Activated CD8-positive, alpha-beta memory T cell treated with anti-CD3 and anti-CD28 coated beads for 36 hours (primary cell): Measurements from ENCODE around the gene OSBPL3. TPM values are rescaled to one million over a fixed set of nuclear protein-coding genes. Genes with fewer than 3 reads are reported as not detected.

Experiments used
- CTCF ChIA-PET: fragments of 350-600 bp; sonication (Branson Sonifier 250); formaldehyde crosslinking; loops from one replicate; lab custom pipeline; 2021; ENCODE audit warnings: antibody characterized with exemption; lab: Charles Lee
- POLR2A ChIA-PET: fragments of 350-600 bp; sonication (Branson Sonifier 250); formaldehyde crosslinking; loops from one replicate; lab custom pipeline; 2021; ENCODE audit warnings: antibody characterized with exemption; lab: Charles Lee
- total RNA-seq, 2 experiments: library from RNA; stranded (reverse); gene quantifications; one replicate each; pipeline ENCODE4 v1.2.3, GENCODE V29; 2021

The OSBPL3 gene
- total RNA-seq, 2 experiments from 2014 or later, result 74.0 to 74.3 TPM

GRCh38 chr7:24981171-24981951 lies 1.4 kb upstream of the OSBPL3 start:
- POLR2A ChIA-PET, result interaction anchor here (0.6 to 0.9 kb wide), 2 partner anchors 16 to 138 kb away, joined by 3 read pairs; no protein-coding TSS in a partner anchor
- CTCF ChIA-PET, result interaction anchor here (0.7 to 4.8 kb wide), 17 partner anchors 9 to 315 kb away, joined by 3 to 31 read pairs (median 5); no protein-coding TSS in a partner anchor

DNA sequence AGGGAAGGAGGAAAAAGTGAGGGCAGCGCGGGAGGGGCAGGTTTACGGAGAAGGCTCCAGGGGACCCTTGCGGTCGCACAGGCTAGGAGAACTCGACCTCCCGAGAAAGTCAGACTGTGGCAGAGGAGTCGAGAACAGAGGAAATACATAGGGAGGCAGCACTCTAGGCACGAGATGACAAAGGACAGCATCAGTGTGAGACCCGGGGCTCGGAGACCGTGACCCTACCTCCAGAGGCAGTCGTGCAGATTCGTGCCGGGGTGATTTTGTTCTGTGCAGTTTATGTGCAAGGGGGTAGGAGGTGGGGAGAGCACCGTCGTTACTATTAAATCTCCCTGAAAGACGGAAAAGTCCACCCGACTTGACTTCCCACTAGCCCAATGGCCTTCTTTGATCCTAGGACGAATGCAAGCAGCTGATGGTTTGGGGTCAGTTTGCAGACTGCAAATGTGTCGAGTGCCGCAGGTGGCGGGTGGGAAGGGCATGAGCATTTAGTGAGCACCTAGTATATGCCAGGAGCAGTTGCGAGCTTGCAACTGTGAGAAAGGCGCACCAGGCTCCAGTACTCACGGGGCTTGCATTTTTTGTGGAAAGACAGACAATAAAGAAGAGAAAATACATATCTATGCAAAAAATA lies 674 bp upstream of the OSBPL3 start:
- POLR2A ChIA-PET, result interaction anchor here (0.6 to 0.9 kb wide), 2 partner anchors 15 to 72 kb away, joined by 3 to 4 read pairs; no protein-coding TSS in a partner anchor
- CTCF ChIA-PET, result interaction anchor here (1.0 to 4.8 kb wide), 13 partner anchors 10 to 314 kb away, joined by 3 to 31 read pairs (median 8); no protein-coding TSS in a partner anchor

DNA sequence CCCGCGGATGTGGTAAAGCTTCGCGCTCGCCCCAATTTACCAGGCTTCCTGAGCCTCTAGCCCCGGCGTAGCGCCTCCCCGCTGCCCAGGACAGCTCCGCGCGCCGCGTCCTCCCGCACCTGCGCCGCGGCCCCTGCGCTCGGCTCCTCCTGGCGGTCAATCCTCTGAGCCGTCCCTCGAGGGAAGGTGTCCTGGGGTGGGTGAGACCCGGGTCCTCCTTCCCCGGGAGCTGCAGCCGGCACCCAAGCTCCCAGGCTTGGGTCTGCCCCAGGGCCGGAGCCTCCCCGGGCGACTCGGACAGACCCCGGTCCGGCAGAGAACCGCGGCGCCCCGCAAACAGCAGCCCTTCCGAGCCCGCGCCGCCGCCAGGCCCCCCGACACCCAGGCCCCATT lies 512 bp downstream of the OSBPL3 start:
- ChIA-PET CTCF (interaction anchor here (0.6 to 4.8 kb wide), 21 partner anchors 10 to 167 kb away, joined by 3 to 31 read pairs (median 4); no protein-coding TSS in a partner anchor), POLR2A (interaction anchor here (0.7 to 1.5 kb wide), 8 partner anchors 13 to 158 kb away, joined by 3 to 6 read pairs (median 4); no protein-coding TSS in a partner anchor)

GRCh38 chr7:24978843-24979469 lies 1.0 kb downstream of the OSBPL3 start:
- CTCF ChIA-PET, result interaction anchor here (0.6 to 4.8 kb wide), 21 partner anchors 10 to 167 kb away, joined by 3 to 31 read pairs (median 5); no protein-coding TSS in a partner anchor
- POLR2A ChIA-PET, result interaction anchor here (0.7 to 1.5 kb wide), 9 partner anchors 13 to 157 kb away, joined by 3 to 6 read pairs (median 3); no protein-coding TSS in a partner anchor

DNA sequence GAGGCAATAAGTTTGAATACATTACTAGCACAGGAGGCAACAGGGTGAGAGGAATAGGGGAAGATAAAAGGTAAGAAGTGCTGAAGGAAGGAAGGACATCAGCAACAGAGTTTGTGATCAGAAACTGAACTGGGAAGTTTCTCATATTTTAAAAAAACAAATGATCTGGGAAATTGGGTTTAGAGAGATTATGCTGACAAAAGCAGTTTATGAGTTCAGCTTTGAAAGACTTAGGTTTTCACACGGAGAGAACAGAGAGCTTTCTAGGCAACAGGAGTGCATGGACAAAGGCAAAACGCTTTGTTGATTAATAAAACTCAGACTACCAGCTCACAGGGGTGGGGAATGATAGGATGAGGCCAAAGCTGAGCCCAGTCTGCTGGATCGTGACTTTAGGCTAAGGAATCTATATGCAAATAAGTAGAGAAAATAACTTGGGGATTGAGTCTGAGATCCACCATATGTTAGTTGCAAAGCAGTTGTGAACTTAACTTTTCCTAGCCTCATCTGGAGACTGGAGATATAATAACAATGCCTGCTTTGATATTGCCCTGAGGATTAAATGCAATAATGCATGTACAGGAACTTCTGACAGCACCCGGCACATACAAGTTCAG lies 4.2 kb downstream of the OSBPL3 start:
- POLR2A ChIA-PET, result no interaction called here
- CTCF ChIA-PET, result no interaction called here

DNA sequence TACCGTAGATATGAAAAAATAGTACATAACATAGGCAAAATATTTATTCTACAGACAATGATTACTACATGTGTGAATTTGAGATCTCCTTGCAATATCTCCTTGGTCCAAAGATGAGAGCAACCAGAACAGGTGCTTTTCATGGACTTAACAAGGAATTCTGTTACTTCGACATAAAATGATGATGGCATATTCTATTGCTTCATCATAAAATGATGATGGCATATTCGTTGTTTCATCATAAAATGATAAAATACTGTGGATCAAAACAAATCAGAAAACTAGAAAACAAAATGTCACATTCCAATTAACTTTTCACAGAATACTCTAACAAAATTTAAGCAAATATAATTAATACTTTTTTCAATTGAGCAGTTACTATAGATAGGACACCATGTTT lies 4.8 kb downstream of the OSBPL3 start:
- ChIA-PET CTCF (no interaction called here), POLR2A (no interaction called here)

DNA sequence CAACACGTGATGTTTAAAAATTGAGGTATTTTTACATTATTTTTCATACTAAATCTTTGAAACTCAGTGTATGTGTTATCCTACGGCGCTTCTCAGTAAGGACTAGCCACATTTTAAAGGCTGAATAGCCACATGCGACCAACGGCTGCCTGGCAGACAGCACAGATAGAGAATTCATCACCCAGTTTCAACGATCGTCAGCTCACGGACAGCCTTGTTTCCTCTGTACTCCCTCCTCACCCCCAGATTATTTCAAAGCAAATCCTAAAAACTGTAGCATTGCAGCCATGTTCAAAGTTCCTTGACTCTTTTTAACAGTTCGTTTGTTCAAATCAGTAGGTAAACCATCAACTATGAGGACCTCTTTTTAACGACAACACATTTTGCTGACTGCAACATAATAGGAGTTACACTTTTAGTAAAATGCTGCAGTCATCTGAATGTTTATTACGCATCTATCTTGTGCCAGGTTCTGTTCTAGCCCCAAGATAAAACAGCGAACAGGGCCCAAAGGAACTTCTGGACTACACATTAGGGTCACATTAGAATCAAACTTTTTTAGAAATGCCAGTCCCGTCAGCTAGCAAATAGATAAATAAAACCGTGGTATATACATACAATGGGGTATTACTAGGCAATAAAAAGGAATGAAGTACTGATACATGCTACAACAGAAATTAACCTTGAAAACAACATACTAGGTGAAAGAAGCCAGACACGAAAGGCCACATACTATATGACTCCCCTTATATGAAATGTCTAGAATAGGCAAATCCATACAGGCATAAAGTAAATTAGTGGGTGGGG lies 5.7 kb downstream of the OSBPL3 start:
- POLR2A ChIA-PET, result no interaction called here

DNA sequence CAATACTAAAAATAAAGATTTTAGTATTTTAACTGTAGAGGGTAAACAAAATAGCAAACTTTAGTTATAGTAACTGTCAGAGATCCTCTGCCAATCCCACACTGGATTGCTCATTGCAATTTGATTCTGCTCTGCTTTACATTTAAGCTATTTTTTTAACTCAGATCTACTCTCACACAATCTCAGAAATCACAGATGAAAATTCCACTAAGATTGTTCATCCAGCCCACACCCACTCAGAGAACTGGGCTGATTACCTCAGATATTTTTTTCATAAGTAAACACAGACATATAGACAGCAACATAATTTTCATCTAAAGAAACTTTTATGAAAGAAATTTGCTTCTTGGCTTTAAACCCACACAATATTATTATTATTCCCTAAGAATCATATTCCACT lies 7.0 kb downstream of the OSBPL3 start:
- ChIA-PET POLR2A (no interaction called here), CTCF (interaction anchor here (0.9 to 2.5 kb wide), 2 partner anchors 21 to 152 kb away, joined by 3 to 8 read pairs; no protein-coding TSS in a partner anchor)

More for the DNA sequence above, 5.7 kb downstream of the OSBPL3 start:
- CTCF ChIA-PET, result no interaction called here

- POLR2A ChIA-PET, result no interaction called here
- CTCF ChIA-PET, result interaction anchor here (1.4 to 2.5 kb wide), 2 partner anchors 89 to 151 kb away, joined by 3 to 8 read pairs; no protein-coding TSS in a partner anchor
These were observed 7.9 kb downstream of the OSBPL3 start for GRCh38 chr7:24972166-24972477.

DNA sequence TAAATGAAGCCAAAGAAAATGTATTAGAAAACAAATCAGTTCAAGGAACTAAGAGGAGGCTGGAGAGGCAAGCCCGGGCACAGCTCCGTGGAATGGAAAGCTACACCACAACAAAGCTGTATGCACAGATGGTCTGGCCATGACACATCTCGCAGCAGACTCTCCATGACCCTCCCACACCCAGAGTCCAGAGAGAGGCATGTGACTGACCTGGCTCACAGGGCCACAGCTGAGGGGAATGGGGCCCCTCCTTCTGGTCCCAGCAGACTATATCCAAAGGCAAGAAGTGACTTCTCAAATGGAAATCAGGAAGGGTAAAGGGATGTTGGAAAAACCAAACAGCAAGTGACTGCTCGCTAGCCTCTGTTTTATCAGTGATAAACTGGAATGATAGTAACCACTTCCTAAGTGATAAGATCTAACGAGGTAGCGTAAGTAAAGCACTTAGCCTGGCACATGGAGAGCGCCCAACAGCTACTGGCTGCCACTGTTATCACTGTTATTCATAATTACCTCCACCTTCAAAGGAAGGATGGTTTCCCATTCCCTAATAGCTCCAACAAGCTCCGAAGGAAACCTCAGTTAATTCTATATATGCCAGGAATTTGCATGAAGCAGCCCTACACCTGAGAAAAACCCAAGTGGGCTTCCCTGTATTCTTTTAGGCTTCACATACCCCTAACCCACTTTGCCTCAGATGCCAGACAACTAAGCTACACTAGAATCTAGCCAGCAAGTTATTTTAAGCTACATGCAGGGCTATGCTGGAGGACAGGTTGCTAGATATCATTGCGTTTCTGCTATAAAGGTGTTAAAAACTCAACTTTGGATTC lies 8.4 kb downstream of the OSBPL3 start:
- CTCF ChIA-PET, result interaction anchor here (1.4 to 2.5 kb wide), 2 partner anchors 88 to 151 kb away, joined by 3 to 8 read pairs; no protein-coding TSS in a partner anchor
- POLR2A ChIA-PET, result no interaction called here

GRCh38 chr7:24970676-24971075 lies 9.3 kb downstream of the OSBPL3 start:
- CTCF ChIA-PET, result interaction anchor here (0.6 to 3.0 kb wide), 4 partner anchors 8 to 150 kb away, joined by 3 to 12 read pairs (median 6); no protein-coding TSS in a partner anchor
- POLR2A ChIA-PET, result no interaction called here

GRCh38 chr7:24968165-24968564 lies 11.8 kb downstream of the OSBPL3 start:
- CTCF ChIA-PET, result interaction anchor here (3.0 kb wide), 1 partner anchor 10 kb away, joined by 12 read pairs; no protein-coding TSS in a partner anchor

DNA sequence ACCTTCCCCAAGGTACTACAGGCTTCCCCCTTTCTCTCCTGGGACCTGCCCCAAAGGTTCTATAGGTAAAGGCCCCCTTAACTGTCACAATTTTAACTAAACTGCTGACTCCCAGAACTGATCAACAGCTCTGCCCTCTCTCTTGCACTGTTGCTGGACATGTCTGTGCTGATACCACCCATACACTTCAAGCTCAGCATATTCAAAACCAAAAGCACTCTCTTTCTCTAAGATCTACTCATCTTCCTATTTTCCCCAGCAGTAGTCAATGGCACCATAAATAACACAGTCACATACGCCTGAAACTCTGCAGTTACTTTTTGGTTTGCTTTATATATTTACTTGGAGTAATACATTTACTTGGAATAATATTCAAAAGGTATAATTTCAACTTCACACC lies 12.3 kb downstream of the OSBPL3 start:
- ChIA-PET POLR2A (no interaction called here), CTCF (interaction anchor here (1.3 to 3.0 kb wide), 3 partner anchors 10 to 12 kb away, joined by 4 to 12 read pairs (median 8); no protein-coding TSS in a partner anchor)

More at GRCh38 chr7:24968165-24968564, 11.8 kb downstream of the OSBPL3 start:
- POLR2A ChIA-PET, result no interaction called here

GRCh38 chr7:24966802-24967201 lies 13.2 kb downstream of the OSBPL3 start:
- POLR2A ChIA-PET, result interaction anchor here (1.2 kb wide), 1 partner anchor 13 kb away, joined by 3 read pairs; no protein-coding TSS in a partner anchor
- CTCF ChIA-PET, result interaction anchor here (1.3 to 2.3 kb wide), 2 partner anchors 11 to 13 kb away, joined by 4 to 8 read pairs; no protein-coding TSS in a partner anchor

- POLR2A ChIA-PET, result interaction anchor here (1.0 to 1.2 kb wide), 2 partner anchors 13 to 15 kb away, joined by 3 read pairs; no protein-coding TSS in a partner anchor
- CTCF ChIA-PET, result interaction anchor here (1.3 to 2.3 kb wide), 3 partner anchors 11 to 16 kb away, joined by 4 to 8 read pairs (median 5); no protein-coding TSS in a partner anchor
These were observed 13.9 kb downstream of the OSBPL3 start for GRCh38 chr7:24965831-24966708.
